IMR-90 (cell line): Measurements from ENCODE around the gene SOBP. TPM values are rescaled to one million over a fixed set of nuclear protein-coding genes. Genes with fewer than 3 reads are reported as not detected.
A peak's percentile ranks its signal among the peaks of the same experiment; 100 is the strongest.

Experiments used
- ATAC-seq: fragments of 200-7000 bp; cut with Tn5 transposase; 2 replicates; pipeline ENCODE4 v1.9.1; 2020; ENCODE audit warnings: low read depth, mild to moderate bottlenecking, moderate library complexity
- BruUV-seq: library from RNA; stranded (reverse); fragments of 400-500 nt; replicated peaks from 2 replicates; lab custom pipeline; 2021; lab: Mats Ljungman, UMichigan
- CTCF ChIA-PET: fragments of 300-600 bp; formaldehyde crosslinking; extraction: SDS; loops from one replicate; lab custom pipeline; 2021; ENCODE audit warnings: antibody characterized with exemption; lab: Yijun Ruan, JAX
- POLR2A ChIA-PET: fragments of 300-600 bp; sonication (Branson Sonifier 250); formaldehyde crosslinking; loops from one replicate; lab custom pipeline; 2022; ENCODE audit warnings: antibody characterized with exemption; ENCODE audit not compliant: unreplicated experiment; lab: Charles Lee
- DNase-seq: peaks from one replicate; pipeline ENCODE4 v3.0.0; 2013
- H2AFZ ChIP-seq: replicated peaks from 2 replicates; pipeline ENCODE3; 2013; ENCODE audit warnings: low read length, mild to moderate bottlenecking; ENCODE audit not compliant: poor library complexity
- H2AK5ac ChIP-seq: 2 replicates; pipeline ENCODE4 v1.6.1; 2013; ENCODE audit warnings: low read depth, low read length, inconsistent platforms
- H2AK9ac ChIP-seq: replicated peaks from 2 replicates; pipeline ENCODE3; 2013; ENCODE audit warnings: mild to moderate bottlenecking, low read depth, low read length, moderate library complexity; ENCODE audit not compliant: poor library complexity
- H2BK120ac ChIP-seq: 2 replicates; pipeline ENCODE4 v1.6.1; 2013; ENCODE audit warnings: low read depth, low read length, inconsistent platforms
- H2BK15ac ChIP-seq: 3 replicates; pipeline ENCODE4 v1.6.1; 2013; ENCODE audit warnings: low read depth, low read length, inconsistent platforms
- H2BK20ac ChIP-seq: 2 replicates; pipeline ENCODE4 v1.6.1; 2013; ENCODE audit warnings: low read depth, mild to moderate bottlenecking, inconsistent platforms, low read length, moderate library complexity
- H2BK5ac ChIP-seq: 2 replicates; pipeline ENCODE4 v1.6.1; 2013; ENCODE audit warnings: mild to moderate bottlenecking, low read depth, low read length, inconsistent platforms; ENCODE audit not compliant: poor library complexity, severe bottlenecking
- H3K14ac ChIP-seq: replicated peaks from 2 replicates; pipeline ENCODE4 v1.6.1; 2013; ENCODE audit warnings: low read depth, low read length, inconsistent platforms
- H3K18ac ChIP-seq: 2 replicates; pipeline ENCODE4 v1.6.1; 2013; ENCODE audit warnings: low read depth, low read length, control low read depth
- H3K23ac ChIP-seq: 2 replicates; pipeline ENCODE4 v1.6.1; 2013; ENCODE audit warnings: low read depth, low read length, inconsistent platforms
- H3K27ac ChIP-seq: 2 replicates; pipeline ENCODE4 v1.5.1; 2013; ENCODE audit warnings: mild to moderate bottlenecking, control low read depth, low read length; ENCODE audit not compliant: insufficient read depth
- H3K27me3 ChIP-seq: 2 replicates; pipeline ENCODE4 v1.6.1; 2013; ENCODE audit warnings: low read length; ENCODE audit not compliant: control insufficient read depth, insufficient read depth
- H3K36me3 ChIP-seq: 2 replicates; pipeline ENCODE4 v1.6.1; 2013; ENCODE audit warnings: low read length, mixed read lengths; ENCODE audit not compliant: control insufficient read depth, insufficient read depth
- H3K4ac ChIP-seq: 2 replicates; pipeline ENCODE4 v1.6.1; 2013; ENCODE audit warnings: low read depth, low read length, inconsistent platforms
- H3K4me1 ChIP-seq: 2 replicates; pipeline ENCODE4 v1.6.1; 2013; ENCODE audit warnings: low read length, mixed read lengths; ENCODE audit not compliant: control insufficient read depth, insufficient read depth
- H3K4me2 ChIP-seq: 2 replicates; pipeline ENCODE4 v1.6.1; 2013; ENCODE audit warnings: low read depth, mild to moderate bottlenecking, control low read depth, low read length, moderate library complexity
- H3K4me3 ChIP-seq: 2 replicates; pipeline ENCODE4 v1.5.1; 2013; ENCODE audit warnings: low read depth, mild to moderate bottlenecking, control low read depth, low read length, moderate library complexity; ENCODE audit not compliant: insufficient read depth
- H3K56ac ChIP-seq: 2 replicates; pipeline ENCODE4 v1.6.1; 2013; ENCODE audit warnings: low read length, inconsistent platforms; ENCODE audit not compliant: insufficient read depth; ENCODE audit errors: extremely low read depth
- H3K79me1 ChIP-seq, 2 experiments: 2 replicates each; pipeline ENCODE4 v1.6.1; 2013; ENCODE audit warnings: low read length in 2 of 2, inconsistent platforms in 1 of 2, low read depth in 1 of 2
- H3K9ac ChIP-seq: 2 replicates; pipeline ENCODE4 v1.6.1; 2013; ENCODE audit warnings: low read depth, low read length, control low read depth
- H3K9me1 ChIP-seq: 2 replicates; pipeline ENCODE4 v1.6.1; 2013; ENCODE audit warnings: low read length, inconsistent platforms; ENCODE audit not compliant: insufficient read depth
- H3K9me3 ChIP-seq: 2 replicates; pipeline ENCODE4 v1.6.1; 2013; ENCODE audit warnings: low read length; ENCODE audit not compliant: control insufficient read depth, insufficient read depth
- H4K20me1 ChIP-seq: 2 replicates; pipeline ENCODE4 v1.6.1; 2013; ENCODE audit warnings: low read length, inconsistent platforms; ENCODE audit not compliant: insufficient read depth
- H4K5ac ChIP-seq: 2 replicates; pipeline ENCODE4 v1.6.1; 2013; ENCODE audit warnings: mild to moderate bottlenecking, low read depth, low read length, control low read depth
- H4K8ac ChIP-seq, 2 experiments: 2 replicates each; pipeline ENCODE4 v1.6.1; 2013; ENCODE audit warnings: low read depth in 2 of 2, low read length in 2 of 2, control low read depth in 1 of 2, inconsistent platforms in 1 of 2
- H4K91ac ChIP-seq: 2 replicates; pipeline ENCODE4 v1.6.1; 2013; ENCODE audit warnings: low read depth, low read length, inconsistent platforms; ENCODE audit not compliant: insufficient read depth
- BHLHE40 ChIP-seq: fragments of 150-350 bp; IDR thresholded peaks from 2 replicates; pipeline ENCODE4 v1.6.1; 2016; ENCODE audit warnings: mild to moderate bottlenecking, low read depth, low read length
- MAFK ChIP-seq: IDR thresholded peaks from 2 replicates; pipeline ENCODE4 v1.6.1; 2012; ENCODE audit warnings: low read depth, low read length, improper control_type of control experiment
- MAZ ChIP-seq: IDR thresholded peaks from 2 replicates; pipeline ENCODE4 v1.6.1; 2012; ENCODE audit warnings: low read depth, mild to moderate bottlenecking, low read length, improper control_type of control experiment, moderate library complexity, borderline replicate concordance
- WGBS, 2 experiments: methylation state at CpG; one replicate each; pipeline versions ENCODE4 v1.1.5 to v1.1.7; 2013; ENCODE audit warnings: missing lambda C conversion rate in 2 of 2; ENCODE audit not compliant: insufficient read length in 1 of 2; ENCODE audit errors: extremely low coverage in 2 of 2; 5-methylcytosine and 5-hydroxymethylcytosine counted together
- dilution Hi-C: fragments of 300-500 bp; cut with HindIII; formaldehyde crosslinking; loops from one replicate; pipeline ENCODE4 v1.14.3; 2018; ENCODE audit warnings: low sequenced_read_pairs; ENCODE audit not compliant: unreplicated experiment
- in situ Hi-C: fragments of 300-500 bp; cut with MboI; formaldehyde crosslinking; loops from 3 replicates; pipeline ENCODE4 v1.14.3; 2019; ENCODE audit warnings: low sequenced_read_pairs, inconsistent platforms, mixed read lengths
- intact Hi-C: fragments of 100-400 bp; cut with micrococcal nuclease; formaldehyde crosslinking; loops from 2 replicates; pipeline ENCODE4 v1.10.0; 2022
- polyA plus RNA-seq, 3 experiments: library from polyadenylated mRNA; depleted of rRNA; stranded (reverse); fragments of >200 nt; gene quantifications; 2 replicates each; pipeline ENCODE4 v1.2.3, GENCODE V29; 2012; ENCODE audit warnings: low replicate concordance in 1 of 3
- total RNA-seq: library from RNA; depleted of rRNA; stranded (reverse); fragments of >200 nt; gene quantifications from 2 replicates; pipeline ENCODE4 v1.2.3, GENCODE V29; 2012

Gene SOBP
- total and polyA plus RNA-seq, 2 of the 4 experiments (the other 2 are of a cell fraction): 0.60 to 0.72 TPM

DNA sequence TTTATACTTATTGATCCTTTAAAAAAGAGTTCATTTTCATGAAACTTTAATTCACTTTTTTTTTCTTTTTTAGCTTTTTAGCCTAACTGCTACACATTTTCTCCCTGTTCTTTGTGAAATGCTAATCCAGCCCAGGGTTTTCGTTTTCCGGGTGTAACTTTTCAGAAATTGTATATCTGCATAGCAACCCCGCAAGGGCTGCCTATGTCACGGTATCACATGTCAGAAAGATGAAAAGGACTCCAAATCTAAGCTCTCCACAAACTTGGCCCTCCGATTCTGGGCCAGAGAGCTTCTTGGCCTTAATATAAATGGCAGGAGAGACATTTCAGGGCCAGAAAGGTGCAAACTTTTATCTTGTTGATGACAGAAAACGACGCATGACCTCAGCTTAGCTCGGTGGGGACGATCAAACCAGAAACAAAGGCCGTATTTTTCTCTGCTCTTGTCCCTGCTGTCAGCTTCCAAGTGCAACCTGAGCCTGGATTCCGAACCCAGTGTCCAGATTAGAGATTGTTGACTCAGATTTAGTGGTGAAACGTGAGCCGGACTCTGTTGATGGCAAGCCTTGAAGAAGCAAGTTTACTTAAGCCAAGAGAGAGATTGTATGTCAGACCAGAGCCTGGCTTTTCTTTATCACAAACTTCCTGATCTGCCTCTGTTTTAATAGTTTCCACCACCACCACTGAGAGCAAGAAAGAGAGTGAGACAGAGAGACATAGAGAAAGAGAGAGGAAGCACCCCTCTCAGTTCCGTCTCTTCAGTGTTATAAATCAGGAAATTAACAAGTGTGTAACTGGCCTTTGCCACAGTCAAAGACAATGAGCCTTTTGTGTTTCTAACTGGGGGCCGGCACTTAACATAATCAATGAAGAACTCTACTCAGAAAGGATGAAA, 176.4 kb downstream of the SOBP start:
- Histone ChIP-seq H3K36me3 (no peaks in the 10 kb centered on the region), H3K18ac (peak overlapping the region; percentile 95), H2BK20ac (peak overlapping the region; percentile 45), H2BK120ac (peak overlapping the region; percentile 85), H3K27ac (peak overlapping the region; percentile 95), H2AFZ (peak overlapping the region; percentile 76), H3K56ac (no peak overlapping the region), H3K27me3 (no peaks in the 10 kb centered on the region), H4K5ac (peak overlapping the region; percentile 88), H2AK5ac (peak overlapping the region; percentile 73; the same call in 1 of the 2 replicates), H4K20me1 (no peaks in the 10 kb centered on the region), H3K4me3 (no peak overlapping the region), H2BK5ac (peak overlapping the region; percentile 60), H3K23ac (peak overlapping the region; percentile 58), H3K4me1 (peaks cover 26% of the 10 kb centered on the region), H3K9me1 (peaks cover 14% of the 10 kb centered on the region), H2BK15ac (peak overlapping the region; percentile 80; the same call in 2 of the 3 replicates), H3K4me2 (peak overlapping the region; percentile 78), H3K9ac (peak overlapping the region; percentile 40), H2AK9ac (peak overlapping the region; percentile 2), H4K8ac (peak overlapping the region; percentile 27 to 73; a peak in 3 of 4 replicates), H3K9me3 (no peaks in the 10 kb centered on the region), H4K91ac (peak overlapping the region; percentile 92), H3K79me1 (no peaks in the 10 kb centered on the region), H3K4ac (peak overlapping the region; percentile 81), H3K14ac (peak overlapping the region; percentile 74)
- no peak for TF ChIP-seq MAZ
- 0 out of 2 replicates have a peak, but pooled peaks have one; percentile 12 for TF ChIP-seq MAFK
- TF ChIP-seq BHLHE40: peak; percentile 96
- POLR2A ChIA-PET: no interaction called here
- peak; percentile 87 for DNase-seq
- CTCF ChIA-PET: interaction anchor here (0.6 to 0.9 kb wide), 3 partner anchors 9 to 348 kb away, joined by 3 to 4 read pairs (median 4); no protein-coding TSS in a partner anchor
- dilution Hi-C loops (no loop called here), intact Hi-C loops (no loop called here), in situ Hi-C loops (no loop called here)
- no TSS peak for BruUV-seq
- peak; percentile 71 for ATAC-seq
- WGBS, 2 experiments: 17% methylated on average over 6 of the region's 15 CpGs; no CpG with 5 or more reads in 1 of the 2 experiments
